ENCODE results near the gene PROZ.

PROZ gene

GRCh38 chr13:113138792-113139551 lies 19.5 kb upstream of the PROZ start:
- in situ Hi-C loops (cut with MboI; ENCODE audit: low pct_unique_long_range_greater_than_20kb, low sequenced_read_pairs), result no loop called here

GRCh38 chr13:113139577-113139976 lies 18.9 kb upstream of the PROZ start:
- in situ Hi-C loops (cut with MboI; ENCODE audit: low pct_unique_long_range_greater_than_20kb, low sequenced_read_pairs), result no loop called here
- DNase-seq, result no peak

More at GRCh38 chr13:113138792-113139551, 19.5 kb upstream of the PROZ start:
- no peak for DNase-seq

GRCh38 chr13:113140677-113141600 lies 17.5 kb upstream of the PROZ start:
- in situ Hi-C loops (cut with MboI; ENCODE audit: low pct_unique_long_range_greater_than_20kb, low sequenced_read_pairs), result no loop called here
- no peak for DNase-seq

- no peak for DNase-seq
- in situ Hi-C loops (cut with MboI; ENCODE audit: low pct_unique_long_range_greater_than_20kb, low sequenced_read_pairs), result no loop called here
These were observed 16.9 kb upstream of the PROZ start for GRCh38 chr13:113141601-113141970.

GRCh38 chr13:113142876-113143275 lies 15.6 kb upstream of the PROZ start:
- in situ Hi-C loops (cut with MboI; ENCODE audit: low pct_unique_long_range_greater_than_20kb, low sequenced_read_pairs), result no loop called here
- no peak for DNase-seq

- in situ Hi-C loops (cut with MboI; ENCODE audit: low pct_unique_long_range_greater_than_20kb, low sequenced_read_pairs), result no loop called here
- no peak for DNase-seq
These were observed 14.8 kb upstream of the PROZ start for GRCh38 chr13:113143466-113144254.

- in situ Hi-C loops (cut with MboI; ENCODE audit: low pct_unique_long_range_greater_than_20kb, low sequenced_read_pairs), result no loop called here
- no peak for DNase-seq
These were observed 14.2 kb upstream of the PROZ start for GRCh38 chr13:113144255-113144629.

- DNase-seq, result no peak
- in situ Hi-C loops (cut with MboI; ENCODE audit: low pct_unique_long_range_greater_than_20kb, low sequenced_read_pairs), result no loop called here
These were observed 13.0 kb upstream of the PROZ start for GRCh38 chr13:113145496-113145895.

GRCh38 chr13:113145911-113146598 lies 12.4 kb upstream of the PROZ start:
- in situ Hi-C loops (cut with MboI; ENCODE audit: low pct_unique_long_range_greater_than_20kb, low sequenced_read_pairs), result no loop called here
- DNase-seq, result no peak

GRCh38 chr13:113146750-113147149 lies 11.7 kb upstream of the PROZ start:
- no peak for DNase-seq
- in situ Hi-C loops (cut with MboI; ENCODE audit: low pct_unique_long_range_greater_than_20kb, low sequenced_read_pairs), result no loop called here

GRCh38 chr13:113147206-113147605 lies 11.2 kb upstream of the PROZ start:
- no peak for DNase-seq
- in situ Hi-C loops (cut with MboI; ENCODE audit: low pct_unique_long_range_greater_than_20kb, low sequenced_read_pairs), result no loop called here

GRCh38 chr13:113148407-113148806 lies 10.0 kb upstream of the PROZ start:
- in situ Hi-C loops (cut with MboI; ENCODE audit: low pct_unique_long_range_greater_than_20kb, low sequenced_read_pairs), result no loop called here
- no peak for DNase-seq

- no peak for DNase-seq
- in situ Hi-C loops (cut with MboI; ENCODE audit: low pct_unique_long_range_greater_than_20kb, low sequenced_read_pairs), result no loop called here
These were observed 9.4 kb upstream of the PROZ start for GRCh38 chr13:113148940-113149503.

GRCh38 chr13:113149711-113150549 lies 8.5 kb upstream of the PROZ start:
- DNase-seq, result no peak
- in situ Hi-C loops (cut with MboI; ENCODE audit: low pct_unique_long_range_greater_than_20kb, low sequenced_read_pairs), result no loop called here

- no peak for DNase-seq
- in situ Hi-C loops (cut with MboI; ENCODE audit: low pct_unique_long_range_greater_than_20kb, low sequenced_read_pairs), result no loop called here
These were observed 7.7 kb upstream of the PROZ start for GRCh38 chr13:113150550-113151365.

GRCh38 chr13:113151745-113152690 lies 6.4 kb upstream of the PROZ start:
- DNase-seq, result no peak
- in situ Hi-C loops (cut with MboI; ENCODE audit: low pct_unique_long_range_greater_than_20kb, low sequenced_read_pairs), result no loop called here

Measured in KBM-7 (cell line).